Measurements from ENCODE around the gene SPNS1.
"Not testable (repeated sequence)": the region's sequence is repeated elsewhere in the genome, so short reads cannot be mapped to it uniquely, and the experiment has no call there.

The SPNS1 gene

DNA sequence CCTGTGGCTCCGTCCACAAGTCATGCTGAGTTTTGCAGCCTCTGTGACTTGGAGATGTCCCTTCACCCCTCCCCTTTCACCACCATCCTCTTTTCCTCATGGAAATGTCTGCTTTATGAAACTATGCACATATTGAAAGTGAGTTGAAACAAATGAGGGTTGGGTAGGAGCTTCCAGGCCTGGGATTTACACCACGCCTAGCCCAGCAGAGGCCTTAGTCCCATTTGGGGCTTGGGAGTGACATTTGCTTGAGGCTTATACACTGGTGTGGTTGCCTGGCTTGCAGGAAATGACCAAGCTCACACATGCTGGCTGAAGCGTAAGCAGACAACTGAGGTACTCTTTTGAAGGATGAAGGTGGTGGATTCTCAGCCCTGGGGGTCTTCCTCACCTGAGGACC is 10.5 kb upstream of the SPNS1 start:
- DNase-seq = no peak

DNA sequence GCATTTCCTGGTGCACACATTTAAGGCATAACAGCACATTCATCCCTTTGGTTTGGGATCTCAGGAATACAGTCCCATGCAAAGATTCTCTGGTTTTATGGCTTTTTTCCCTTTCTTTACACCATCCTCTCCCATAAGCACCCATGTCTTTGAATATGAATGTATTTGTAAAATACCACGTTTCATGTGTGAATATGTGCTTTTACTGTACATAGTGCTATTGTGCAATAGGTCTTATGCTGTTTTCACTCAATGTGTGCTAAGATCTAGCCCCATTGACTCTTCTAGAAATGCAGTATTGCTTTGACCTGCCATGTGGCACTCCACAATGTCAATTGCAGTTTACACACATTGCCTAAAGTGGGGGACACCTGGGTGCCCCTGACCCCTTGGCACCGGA is 10.1 kb upstream of the SPNS1 start:
- no peak for DNase-seq

DNA sequence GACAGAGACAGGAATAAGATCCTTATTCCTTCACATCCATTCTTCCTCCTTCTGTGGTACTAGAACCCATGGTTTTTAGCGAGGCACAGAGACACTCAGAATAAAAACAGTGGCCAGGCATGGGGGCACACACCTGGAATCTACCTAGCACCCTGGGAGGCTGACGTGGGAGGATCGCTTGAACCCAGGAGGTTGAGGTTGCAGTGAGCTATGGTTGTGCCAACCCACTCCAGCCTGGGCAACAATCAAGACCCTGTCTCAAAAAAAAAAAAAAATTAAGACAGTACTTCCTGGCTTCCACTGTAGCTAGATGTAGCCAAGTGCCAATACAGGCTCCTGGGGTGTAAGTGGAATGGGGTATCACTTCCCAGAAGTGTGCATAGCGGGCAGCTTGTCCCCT is 7.4 kb upstream of the SPNS1 start:
- DNase-seq = no peak

DNA sequence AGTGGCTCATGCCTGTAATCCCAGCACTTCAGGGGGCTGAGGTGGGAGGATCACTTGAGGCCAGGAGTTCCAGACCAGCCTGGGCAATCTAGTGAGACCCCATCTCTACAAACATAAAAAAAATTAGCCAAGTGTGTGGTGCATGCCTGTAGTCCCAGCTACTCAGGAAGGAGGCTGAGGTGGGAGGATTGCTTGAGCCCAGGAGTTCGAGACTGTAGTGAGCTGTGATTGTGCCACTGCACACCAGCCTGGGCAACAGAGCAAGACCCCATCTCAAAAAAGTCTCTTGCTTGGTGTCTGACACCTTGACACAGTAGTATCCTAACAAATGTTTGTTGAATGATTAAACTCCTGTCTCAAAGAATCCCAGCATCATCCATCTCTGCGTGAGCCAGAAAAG is 4.9 kb upstream of the SPNS1 start:
- not testable (repeated sequence) for DNase-seq

DNA sequence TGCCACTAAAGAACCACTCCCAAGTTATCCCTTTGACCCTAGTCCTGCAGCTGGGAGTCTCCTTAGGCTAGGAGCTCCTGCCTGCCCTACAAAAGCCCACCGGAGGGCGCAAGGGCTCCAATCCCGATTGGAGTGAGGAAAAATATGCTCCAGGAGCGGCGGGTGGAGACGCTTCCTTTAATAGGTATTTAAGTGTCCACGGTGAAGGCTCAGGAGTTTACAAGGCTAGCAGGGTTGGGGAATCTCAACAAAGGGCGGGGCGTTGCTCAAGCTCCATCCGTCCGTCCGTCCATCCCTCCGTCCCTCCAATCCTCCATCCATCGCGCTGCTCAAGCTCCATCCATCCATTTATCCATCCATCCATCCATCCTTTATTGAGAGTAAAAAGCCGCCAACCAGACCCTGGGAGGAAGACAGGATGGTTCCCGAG is 556 bp upstream of the SPNS1 start:
- peak; percentile 21 for DNase-seq

DNA sequence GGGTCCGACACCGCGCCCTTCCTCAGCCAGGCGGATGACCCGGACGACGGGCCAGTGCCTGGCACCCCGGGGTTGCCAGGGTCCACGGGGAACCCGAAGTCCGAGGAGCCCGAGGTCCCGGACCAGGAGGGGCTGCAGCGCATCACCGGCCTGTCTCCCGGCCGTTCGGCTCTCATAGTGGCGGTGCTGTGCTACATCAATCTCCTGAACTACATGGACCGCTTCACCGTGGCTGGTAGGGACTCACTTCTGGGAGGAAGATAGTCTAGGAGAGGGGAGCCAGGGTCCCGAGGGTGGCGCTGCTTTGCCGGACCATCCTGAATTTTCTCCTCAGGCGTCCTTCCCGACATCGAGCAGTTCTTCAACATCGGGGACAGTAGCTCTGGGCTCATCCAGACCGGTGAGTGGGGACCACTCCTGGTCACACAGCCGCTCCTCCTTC is 601 bp downstream of the SPNS1 start:
- no peak for DNase-seq

DNA sequence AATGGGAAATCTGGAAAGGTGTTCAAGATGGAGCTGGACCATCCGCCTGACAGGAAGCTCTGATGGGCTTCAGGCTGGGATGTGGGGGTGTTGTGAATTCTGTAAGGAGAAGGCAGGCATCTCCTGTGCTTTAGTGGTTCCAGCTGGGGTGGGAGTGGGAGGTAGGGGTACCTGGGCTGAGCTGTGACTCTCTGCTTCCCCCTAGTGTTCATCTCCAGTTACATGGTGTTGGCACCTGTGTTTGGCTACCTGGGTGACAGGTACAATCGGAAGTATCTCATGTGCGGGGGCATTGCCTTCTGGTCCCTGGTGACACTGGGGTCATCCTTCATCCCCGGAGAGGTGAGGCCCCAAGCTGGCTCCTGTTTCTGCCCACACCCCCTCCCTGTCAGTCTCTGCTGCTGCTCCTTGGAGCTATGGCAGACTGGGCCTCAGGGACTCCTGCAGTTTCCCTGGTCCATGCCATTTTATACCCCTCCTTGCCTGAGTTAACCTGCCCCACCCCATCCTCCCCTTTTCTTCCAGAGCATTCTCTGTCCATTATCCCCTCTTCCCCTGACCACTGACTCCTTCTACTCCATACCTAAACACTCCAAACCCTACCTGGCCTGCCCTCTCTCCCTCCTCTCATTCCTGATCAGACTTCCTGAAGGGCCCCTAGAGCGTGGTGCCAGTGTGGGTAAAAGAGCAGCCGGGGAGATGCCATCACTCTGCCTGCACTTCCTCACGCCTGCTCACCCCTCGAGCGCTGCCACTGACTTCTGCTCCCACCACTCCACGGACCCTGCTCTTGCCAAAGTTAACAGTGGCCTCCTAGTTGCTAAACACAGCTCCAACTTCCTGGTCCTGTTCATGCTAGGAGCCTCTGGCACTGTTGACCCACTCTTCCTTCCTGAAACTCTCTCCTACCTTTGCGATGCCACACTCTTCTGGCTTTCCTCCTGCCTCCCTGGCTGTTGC is 3.4 kb downstream of the SPNS1 start:
- DNase-seq = peak; percentile 52

DNA sequence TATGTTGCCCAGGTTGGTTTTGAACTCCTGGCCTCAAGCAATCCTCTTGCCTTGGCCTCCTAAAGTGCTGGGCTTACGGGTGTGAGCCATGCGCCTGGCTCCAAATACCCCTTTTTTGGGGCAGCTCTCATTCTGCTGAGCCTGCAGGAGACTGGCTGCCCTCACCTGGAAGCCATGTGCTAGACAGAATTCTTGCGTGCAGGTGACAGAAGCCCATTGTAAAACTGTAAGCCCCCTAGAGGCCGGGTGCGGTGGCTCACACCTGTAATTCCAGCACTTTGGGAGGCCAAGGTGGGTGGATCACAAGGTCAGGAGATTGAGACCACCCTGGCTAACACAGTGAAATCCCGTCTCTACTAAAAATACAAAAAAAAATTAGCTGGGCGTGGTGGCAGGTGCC is 5.8 kb downstream of the SPNS1 start:
- not testable (repeated sequence) for DNase-seq

DNA sequence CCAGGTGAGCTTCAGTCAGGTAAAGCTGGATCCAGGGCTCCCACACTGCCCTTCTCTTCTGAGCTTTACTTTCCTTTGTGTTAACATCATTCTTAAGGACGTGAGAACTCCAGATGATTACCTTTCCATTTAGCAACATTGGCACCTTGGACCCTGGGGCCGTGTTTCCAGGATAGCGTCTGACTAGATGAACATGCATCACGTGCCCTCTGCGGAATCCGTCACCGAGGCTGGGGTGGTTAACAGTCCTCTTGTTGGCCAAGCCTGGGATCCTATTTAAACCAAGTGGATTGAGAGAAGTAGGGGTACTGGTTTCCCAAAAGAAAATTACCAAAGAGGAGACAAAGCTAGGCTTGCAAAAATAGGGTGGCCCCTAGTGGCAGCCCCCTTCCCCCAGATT is 6.4 kb downstream of the SPNS1 start:
- DNase-seq = no peak

DNA sequence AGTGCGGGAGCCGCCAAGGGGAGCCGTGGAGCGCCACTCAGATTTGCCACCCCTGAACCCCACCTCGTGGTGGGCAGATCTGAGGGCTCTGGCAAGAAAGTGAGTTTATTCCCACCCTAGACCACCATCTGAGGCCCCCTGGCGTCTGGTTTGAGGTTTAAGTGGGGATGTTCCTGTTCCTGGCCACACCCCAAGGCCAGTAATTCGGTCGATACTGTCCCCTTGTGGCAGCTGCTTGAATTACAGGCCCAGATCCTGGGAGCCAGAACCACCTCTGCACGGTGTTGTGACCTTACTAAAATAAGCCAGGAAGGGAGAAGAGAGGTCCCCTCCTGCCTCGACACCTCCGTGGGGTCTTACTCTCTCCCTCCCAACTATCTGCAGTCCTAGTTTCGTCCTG is 6.9 kb downstream of the SPNS1 start:
- DNase-seq = peak; percentile 38

DNA sequence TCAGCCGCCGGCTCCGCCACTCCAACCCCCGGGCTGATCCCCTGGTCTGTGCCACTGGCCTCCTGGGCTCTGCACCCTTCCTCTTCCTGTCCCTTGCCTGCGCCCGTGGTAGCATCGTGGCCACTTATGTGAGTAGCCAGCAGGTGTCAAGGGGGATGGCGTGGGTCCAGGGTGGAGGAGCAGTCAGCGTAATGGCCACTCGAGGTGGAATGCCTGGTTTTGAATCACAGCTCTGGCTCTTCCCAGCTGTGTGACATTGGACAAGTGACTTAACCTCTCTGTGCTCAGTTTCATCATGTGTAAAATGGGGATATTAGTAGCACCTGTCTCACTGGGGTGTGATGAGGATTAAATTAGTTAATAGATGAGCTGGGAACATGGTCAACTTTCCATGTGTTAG is 7.8 kb downstream of the SPNS1 start:
- DNase-seq = no peak

DNA sequence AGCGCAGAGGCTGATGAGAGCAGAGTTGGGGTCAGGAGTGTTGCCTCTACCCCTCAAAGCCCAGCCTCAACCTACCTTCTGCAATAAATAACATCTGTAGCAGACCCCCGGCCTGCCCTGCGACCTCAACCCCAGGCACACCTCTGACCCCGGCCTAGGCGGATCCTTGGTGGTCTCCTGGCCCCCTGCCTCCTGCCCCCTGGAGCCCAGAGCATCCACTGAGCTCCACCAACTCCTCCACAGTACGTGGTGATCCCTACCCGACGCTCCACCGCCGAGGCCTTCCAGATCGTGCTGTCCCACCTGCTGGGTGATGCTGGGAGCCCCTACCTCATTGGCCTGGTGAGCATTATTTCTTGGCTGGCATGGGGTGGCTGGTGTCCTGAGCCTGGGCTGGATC is 8.4 kb downstream of the SPNS1 start:
- DNase-seq = no peak

DNA sequence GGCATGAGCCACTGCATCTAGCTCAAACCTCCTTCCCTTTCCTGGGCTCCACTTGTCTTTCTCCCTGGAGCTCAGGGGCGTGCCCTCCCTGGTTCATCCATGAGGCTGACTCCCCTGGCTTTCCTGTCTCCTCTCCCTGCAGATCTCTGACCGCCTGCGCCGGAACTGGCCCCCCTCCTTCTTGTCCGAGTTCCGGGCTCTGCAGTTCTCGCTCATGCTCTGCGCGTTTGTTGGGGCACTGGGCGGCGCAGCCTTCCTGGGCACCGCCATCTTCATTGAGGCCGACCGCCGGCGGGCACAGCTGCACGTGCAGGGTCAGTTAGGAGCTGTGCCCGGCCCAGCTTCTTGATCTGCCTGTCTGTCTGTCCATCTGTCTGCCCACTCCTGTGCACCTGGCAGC is 9.1 kb downstream of the SPNS1 start:
- DNase-seq = no peak

DNA sequence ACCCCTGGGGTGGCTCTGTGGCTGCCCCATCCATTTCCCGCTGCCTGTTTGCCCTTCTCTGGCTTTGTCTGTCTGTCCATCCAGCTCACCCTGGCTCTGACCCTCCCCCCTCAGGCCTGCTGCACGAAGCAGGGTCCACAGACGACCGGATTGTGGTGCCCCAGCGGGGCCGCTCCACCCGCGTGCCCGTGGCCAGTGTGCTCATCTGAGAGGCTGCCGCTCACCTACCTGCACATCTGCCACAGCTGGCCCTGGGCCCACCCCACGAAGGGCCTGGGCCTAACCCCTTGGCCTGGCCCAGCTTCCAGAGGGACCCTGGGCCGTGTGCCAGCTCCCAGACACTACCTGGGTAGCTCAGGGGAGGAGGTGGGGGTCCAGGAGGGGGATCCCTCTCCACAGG is 9.5 kb downstream of the SPNS1 start:
- no peak for DNase-seq

DNA sequence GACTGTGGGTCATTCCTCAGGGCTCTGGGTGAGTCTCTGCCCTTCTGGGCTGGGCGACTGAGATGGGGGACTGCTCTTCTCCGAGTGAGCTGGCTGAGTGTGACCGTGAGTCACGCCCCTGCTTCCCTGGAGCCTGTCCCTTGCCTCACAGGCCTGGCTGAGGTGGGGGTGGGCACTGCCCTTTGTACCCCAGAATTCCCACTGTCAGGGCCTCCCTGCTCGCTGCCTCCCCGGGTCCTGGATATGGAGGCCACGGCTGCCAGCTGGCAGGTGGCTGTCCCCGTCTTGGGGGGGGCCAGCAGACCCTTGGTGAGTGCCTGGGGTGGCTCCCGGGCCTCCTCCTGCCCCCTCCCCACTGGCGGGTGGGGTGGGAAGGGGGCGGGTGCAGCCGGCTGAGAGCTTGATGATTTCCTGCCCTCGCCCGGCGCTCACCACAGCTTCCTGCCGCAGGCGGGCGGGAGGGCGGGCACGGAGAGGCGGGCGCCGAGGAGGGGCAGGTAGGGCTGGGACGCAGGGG is 10.1 kb downstream of the SPNS1 start, which contains the start of gene LAT:
Gene LAT (plus strand): TSS at position 434 of the 517 bp plus-strand sequence. CDS start 366 bp downstream, outside the sequence.
- DNase-seq = peak; percentile 80

DNA sequence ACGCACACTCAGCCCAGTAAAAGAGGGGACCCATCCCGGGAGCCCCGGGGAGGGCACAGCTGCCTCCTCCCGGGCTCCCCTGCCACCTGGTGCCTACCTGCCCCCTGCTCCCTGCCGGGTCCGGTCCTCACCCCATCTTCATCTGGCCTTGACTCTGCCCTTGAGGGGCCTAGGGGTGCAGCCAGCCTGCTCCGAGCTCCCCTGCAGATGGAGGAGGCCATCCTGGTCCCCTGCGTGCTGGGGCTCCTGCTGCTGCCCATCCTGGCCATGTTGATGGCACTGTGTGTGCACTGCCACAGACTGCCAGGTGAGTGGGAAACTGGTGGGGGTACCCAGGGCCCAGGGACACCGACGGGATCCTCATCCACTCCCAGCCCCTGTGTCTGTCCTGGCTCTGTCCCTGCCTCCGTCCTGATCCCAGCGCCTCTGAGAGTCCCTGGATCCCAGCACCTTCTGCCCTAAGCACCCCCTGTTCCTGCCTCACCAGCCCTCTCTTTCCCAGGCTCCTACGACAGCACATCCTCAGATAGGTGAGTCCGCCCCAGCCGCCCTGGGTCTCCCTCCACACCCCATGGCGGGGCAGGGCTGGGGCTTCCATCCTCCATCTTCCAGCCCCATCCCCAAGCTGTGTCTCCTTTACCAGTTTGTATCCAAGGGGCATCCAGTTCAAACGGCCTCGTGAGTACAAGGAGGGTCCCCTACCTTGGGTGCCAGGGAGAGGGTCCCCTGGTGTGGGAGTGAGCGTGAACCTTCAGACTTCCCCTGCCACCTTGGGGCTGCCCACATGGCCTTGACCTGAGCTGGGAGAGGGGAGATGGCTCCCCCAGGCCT is 10.8 kb downstream of the SPNS1 start:
- no peak for DNase-seq

DNA sequence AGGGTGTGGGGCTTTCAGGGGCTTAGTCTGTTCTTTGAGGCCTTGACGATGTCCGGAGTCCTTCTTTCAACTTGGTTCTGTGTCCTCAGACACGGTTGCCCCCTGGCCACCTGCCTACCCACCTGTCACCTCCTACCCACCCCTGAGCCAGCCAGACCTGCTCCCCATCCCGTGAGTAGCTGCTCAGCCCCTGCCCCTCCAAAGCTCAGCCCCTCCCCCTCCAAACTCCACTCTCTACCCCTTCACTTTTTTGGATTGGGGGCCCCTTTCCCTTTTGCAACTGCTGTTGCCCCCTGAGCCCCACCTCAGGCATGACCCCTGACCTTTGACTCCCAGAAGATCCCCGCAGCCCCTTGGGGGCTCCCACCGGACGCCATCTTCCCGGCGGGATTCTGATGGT is 11.5 kb downstream of the SPNS1 start:
- DNase-seq = no peak

DNA sequence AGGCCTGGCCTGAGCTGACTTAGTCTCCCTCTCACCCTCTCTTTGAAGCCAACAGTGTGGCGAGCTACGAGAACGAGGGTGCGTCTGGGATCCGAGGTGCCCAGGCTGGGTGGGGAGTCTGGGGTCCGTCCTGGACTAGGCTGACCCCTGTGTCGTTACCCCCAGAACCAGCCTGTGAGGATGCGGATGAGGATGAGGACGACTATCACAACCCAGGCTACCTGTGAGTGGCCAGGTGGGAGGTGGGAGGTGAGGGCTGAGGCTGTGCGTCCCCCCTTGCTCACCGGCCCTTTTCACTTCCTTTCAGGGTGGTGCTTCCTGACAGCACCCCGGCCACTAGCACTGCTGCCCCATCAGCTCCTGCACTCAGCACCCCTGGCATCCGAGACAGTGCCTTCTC is 11.9 kb downstream of the SPNS1 start:
- no peak for DNase-seq

DNA sequence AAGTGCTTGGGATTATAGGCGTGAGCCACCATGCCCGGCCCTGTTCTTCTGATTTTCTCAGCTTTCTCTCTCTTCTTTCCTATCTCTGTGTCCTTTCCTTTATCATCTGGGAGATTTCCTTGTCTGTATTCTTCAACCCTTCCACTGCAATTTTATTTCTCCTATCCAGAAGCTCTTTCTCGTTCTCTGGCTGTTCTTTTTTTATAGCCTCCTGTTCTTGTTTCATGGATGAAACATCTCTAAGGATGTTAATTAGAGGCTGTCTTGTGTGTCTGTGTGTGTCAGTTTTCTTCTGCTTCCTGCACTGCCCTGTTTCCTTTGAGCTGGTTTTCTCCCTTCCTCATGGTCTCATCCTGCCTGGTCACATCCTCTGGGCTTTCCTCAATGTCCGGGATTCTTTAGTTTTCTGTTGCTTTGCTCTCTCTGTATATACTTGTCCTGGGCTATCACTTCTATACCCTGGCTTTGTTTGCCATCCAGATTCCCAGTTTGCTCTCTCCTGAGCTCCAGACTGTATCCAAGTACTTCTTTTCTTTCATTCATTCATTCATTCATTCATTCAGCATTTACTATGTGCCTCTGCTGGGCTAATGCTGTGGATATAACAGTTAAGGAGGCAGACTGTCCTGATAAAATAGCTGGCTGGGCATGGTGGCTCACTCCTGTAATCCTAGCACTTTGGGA is 12.7 kb downstream of the SPNS1 start:
- DNase-seq = no peak

DNA sequence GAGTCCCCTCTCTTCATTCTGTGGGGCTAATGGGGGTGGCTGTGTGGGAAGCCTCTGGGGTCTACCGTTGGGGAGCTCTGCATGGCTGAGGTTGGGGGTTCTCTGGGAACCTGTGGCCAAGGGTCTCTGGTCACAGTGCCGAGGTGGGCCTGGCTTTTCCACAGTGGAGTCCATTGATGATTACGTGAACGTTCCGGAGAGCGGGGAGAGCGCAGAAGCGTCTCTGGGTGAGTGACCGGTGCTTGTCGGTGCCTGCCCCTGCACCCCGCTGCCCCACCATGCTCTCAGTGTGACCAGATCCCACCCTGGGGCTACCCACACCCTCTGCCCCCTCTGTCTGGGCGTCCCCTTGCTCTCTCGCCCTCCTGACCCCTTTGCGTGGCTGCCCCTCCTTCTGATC is 14.8 kb downstream of the SPNS1 start:
- DNase-seq = no peak

DNA sequence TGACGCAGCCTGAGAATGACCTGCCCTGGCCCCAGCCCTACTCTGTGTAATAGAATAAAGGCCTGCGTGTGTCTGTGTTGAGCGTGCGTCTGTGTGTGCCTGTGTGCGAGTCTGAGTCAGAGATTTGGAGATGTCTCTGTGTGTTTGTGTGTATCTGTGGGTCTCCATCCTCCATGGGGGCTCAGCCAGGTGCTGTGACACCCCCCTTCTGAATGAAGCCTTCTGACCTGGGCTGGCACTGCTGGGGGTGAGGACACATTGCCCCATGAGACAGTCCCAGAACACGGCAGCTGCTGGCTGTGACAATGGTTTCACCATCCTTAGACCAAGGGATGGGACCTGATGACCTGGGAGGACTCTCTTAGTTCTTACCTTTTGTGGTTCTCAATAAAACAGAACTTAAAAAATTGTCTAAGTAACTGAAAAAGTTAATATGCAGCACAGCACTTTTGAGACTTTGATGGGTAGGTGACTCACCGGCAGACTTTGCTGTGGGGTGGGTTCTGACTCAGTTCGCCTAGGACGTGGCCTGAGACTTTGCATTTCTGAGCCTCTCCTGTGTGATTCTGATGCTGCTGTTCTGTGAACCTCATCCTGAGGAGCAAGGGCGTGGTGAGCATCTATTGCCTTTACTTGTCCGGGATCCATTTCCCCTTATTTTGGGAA is 15.9 kb downstream of the SPNS1 start:
- DNase-seq = no peak

DNA sequence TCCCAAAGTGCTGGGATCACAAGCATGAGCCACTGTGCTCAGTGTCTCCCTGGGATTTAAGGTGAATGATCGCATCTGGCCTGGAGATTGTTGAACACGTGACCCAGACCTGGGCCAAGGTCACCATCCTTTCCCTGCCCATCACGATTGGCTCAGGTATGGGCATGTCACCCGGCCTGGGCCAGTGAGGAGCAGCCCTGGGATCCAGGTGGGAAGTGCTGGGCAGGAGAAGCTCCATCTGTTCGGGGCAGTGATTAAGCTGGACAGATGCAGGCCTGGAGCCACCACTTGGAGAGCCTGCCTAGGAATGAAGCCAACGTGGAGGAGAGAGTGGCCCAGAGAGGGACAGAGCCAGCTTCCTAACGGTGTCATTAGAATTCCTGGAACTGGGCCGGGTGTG is 17.1 kb downstream of the SPNS1 start:
- no peak for DNase-seq

All from CD4-positive, alpha-beta T cell treated with Interleukin-21 for 1 hour (primary cell).